HUES6 (cell line): ENCODE measurements around the gene CD96.
A peak's percentile ranks its signal among the peaks of the same experiment; 100 is the strongest.
"Not testable (repeated sequence)": the region's sequence is repeated elsewhere in the genome, so short reads cannot be mapped to it uniquely, and the experiment has no call there.

ENCODE experiments used
- H3K27ac ChIP-seq: 2 replicates; pipeline ENCODE4 v1.7.0; 2013; ENCODE audit warnings: low read depth, mild to moderate bottlenecking, low read length, inconsistent platforms
- H3K27me3 ChIP-seq: 2 replicates; pipeline ENCODE4 v1.6.1; 2013; ENCODE audit warnings: low read length; ENCODE audit not compliant: control insufficient read depth, insufficient read depth
- H3K36me3 ChIP-seq: 2 replicates; pipeline ENCODE4 v1.6.1; 2013; ENCODE audit warnings: low read length; ENCODE audit not compliant: control insufficient read depth, insufficient read depth
- H3K4me1 ChIP-seq: 2 replicates; pipeline ENCODE4 v1.6.1; 2013; ENCODE audit warnings: low read length; ENCODE audit not compliant: control insufficient read depth, insufficient read depth
- H3K4me3 ChIP-seq: 2 replicates; pipeline ENCODE4 v1.5.1; 2013; ENCODE audit warnings: low read depth, low read length
- H3K9ac ChIP-seq: one replicate; pipeline ENCODE4 v1.6.1; 2013; ENCODE audit warnings: mild to moderate bottlenecking, low read length
- H3K9me3 ChIP-seq: 2 replicates; pipeline ENCODE4 v1.6.1; 2013; ENCODE audit warnings: low read depth, low read length; ENCODE audit not compliant: control insufficient read depth, insufficient read depth

Gene CD96

GRCh38 chr3:111534701-111535100 lies 7.3 kb upstream of the CD96 start:
- Histone ChIP-seq H3K9ac (no peak overlapping the region), H3K27ac (no peak overlapping the region)

GRCh38 chr3:111538111-111538510 lies 3.9 kb upstream of the CD96 start:
- H3K9me3 ChIP-seq: no peaks in the 10 kb centered on the region
- H3K27me3 ChIP-seq: no peaks in the 10 kb centered on the region

More at GRCh38 chr3:111534701-111535100, 7.3 kb upstream of the CD96 start:
- Histone ChIP-seq H3K36me3 (no peaks in the 10 kb centered on the region), H3K4me1 (no peaks in the 10 kb centered on the region), H3K9me3 (no peaks in the 10 kb centered on the region), H3K4me3 (no peak overlapping the region), H3K27me3 (no peaks in the 10 kb centered on the region)

GRCh38 chr3:111538681-111539083 lies 3.3 kb upstream of the CD96 start:
- H3K9me3 ChIP-seq: no peaks in the 10 kb centered on the region
- H3K27ac ChIP-seq: no peak overlapping the region
- H3K4me1 ChIP-seq: no peaks in the 10 kb centered on the region
- no peaks in the 10 kb centered on the region for H3K27me3 ChIP-seq
- H3K36me3 ChIP-seq: no peaks in the 10 kb centered on the region
- H3K9ac ChIP-seq: no peak overlapping the region
- H3K4me3 ChIP-seq: no peak overlapping the region

More at GRCh38 chr3:111538111-111538510, 3.9 kb upstream of the CD96 start:
- Histone ChIP-seq H3K27ac (no peak overlapping the region), H3K36me3 (no peaks in the 10 kb centered on the region), H3K4me3 (no peak overlapping the region), H3K4me1 (no peaks in the 10 kb centered on the region), H3K9ac (no peak overlapping the region)

GRCh38 chr3:111539351-111540331 lies 2.4 kb upstream of the CD96 start:
- no peak overlapping the region for H3K27ac ChIP-seq
- no peak overlapping the region for H3K4me3 ChIP-seq
- H3K9me3 ChIP-seq: no peaks in the 10 kb centered on the region
- no peaks in the 10 kb centered on the region for H3K36me3 ChIP-seq
- no peaks in the 10 kb centered on the region for H3K4me1 ChIP-seq
- no peaks in the 10 kb centered on the region for H3K27me3 ChIP-seq
- no peak overlapping the region for H3K9ac ChIP-seq

- Histone ChIP-seq H3K9me3 (no peaks in the 10 kb centered on the region), H3K27ac (no peak overlapping the region), H3K9ac (no peak overlapping the region), H3K4me1 (no peaks in the 10 kb centered on the region), H3K27me3 (no peaks in the 10 kb centered on the region), H3K36me3 (no peaks in the 10 kb centered on the region), H3K4me3 (no peak overlapping the region)
These were observed 606 bp upstream of the CD96 start for GRCh38 chr3:111541391-111541790.

GRCh38 chr3:111542611-111543300 lies 759 bp downstream of the CD96 start:
- no peaks in the 10 kb centered on the region for H3K4me1 ChIP-seq
- H3K4me3 ChIP-seq: no peak overlapping the region
- no peak overlapping the region for H3K9ac ChIP-seq
- no peaks in the 10 kb centered on the region for H3K36me3 ChIP-seq
- no peaks in the 10 kb centered on the region for H3K27me3 ChIP-seq
- no peak overlapping the region for H3K27ac ChIP-seq
- no peaks in the 10 kb centered on the region for H3K9me3 ChIP-seq

- Histone ChIP-seq H3K4me1 (peaks cover 6% of the 10 kb centered on the region; the same call in 1 of the 2 replicates), H3K9ac (no peak overlapping the region)
These were observed 3.4 kb downstream of the CD96 start for GRCh38 chr3:111545349-111545748.

GRCh38 chr3:111547631-111548030 lies 5.6 kb downstream of the CD96 start:
- Histone ChIP-seq H3K4me3 (no peak overlapping the region), H3K9ac (no peak overlapping the region)

More at GRCh38 chr3:111545349-111545748, 3.4 kb downstream of the CD96 start:
- no peaks in the 10 kb centered on the region for H3K36me3 ChIP-seq
- H3K9me3 ChIP-seq: no peaks in the 10 kb centered on the region
- H3K27ac ChIP-seq: no peak overlapping the region
- no peaks in the 10 kb centered on the region for H3K27me3 ChIP-seq
- no peak overlapping the region for H3K4me3 ChIP-seq

GRCh38 chr3:111548092-111548491 lies 6.1 kb downstream of the CD96 start:
- Histone ChIP-seq H3K27me3 (no peaks in the 10 kb centered on the region), H3K4me3 (no peak overlapping the region), H3K9ac (no peak overlapping the region), H3K36me3 (no peaks in the 10 kb centered on the region), H3K27ac (no peak overlapping the region), H3K4me1 (peaks cover 6% of the 10 kb centered on the region; the same call in 1 of the 2 replicates), H3K9me3 (no peaks in the 10 kb centered on the region)

More at GRCh38 chr3:111547631-111548030, 5.6 kb downstream of the CD96 start:
- no peaks in the 10 kb centered on the region for H3K36me3 ChIP-seq
- H3K9me3 ChIP-seq: no peaks in the 10 kb centered on the region
- peaks cover 6% of the 10 kb centered on the region; the same call in 1 of the 2 replicates for H3K4me1 ChIP-seq
- H3K27me3 ChIP-seq: no peaks in the 10 kb centered on the region
- no peak overlapping the region for H3K27ac ChIP-seq

- Histone ChIP-seq H3K4me1 (peaks cover 6% of the 10 kb centered on the region; the same call in 1 of the 2 replicates), H3K9ac (no peak overlapping the region), H3K9me3 (no peaks in the 10 kb centered on the region)
These were observed 6.8 kb downstream of the CD96 start for GRCh38 chr3:111548756-111549155.

GRCh38 chr3:111561902-111562301 lies 19.9 kb downstream of the CD96 start:
- H3K9me3 ChIP-seq, H3K36me3 ChIP-seq, H3K9ac ChIP-seq, H3K27ac ChIP-seq, H3K27me3 ChIP-seq, H3K4me1 ChIP-seq: not testable (repeated sequence)
- H3K4me3 ChIP-seq: peak overlapping the region; percentile 35

More at GRCh38 chr3:111548756-111549155, 6.8 kb downstream of the CD96 start:
- H3K4me3 ChIP-seq: no peak overlapping the region
- no peak overlapping the region for H3K27ac ChIP-seq
- no peaks in the 10 kb centered on the region for H3K36me3 ChIP-seq
- no peaks in the 10 kb centered on the region for H3K27me3 ChIP-seq
